Ureter (tissue), 1 donor: ENCODE results near the gene NAGA. TPM values are rescaled to one million over a fixed set of nuclear protein-coding genes. Genes with fewer than 3 reads are reported as not detected.

ENCODE experiments used
- DNase-seq: peaks from one replicate; pipeline ENCODE4 v3.0.0-alpha.2; 2020; ENCODE audit warnings: low spot score
- total RNA-seq: library from RNA; stranded (reverse); gene quantifications from one replicate; pipeline ENCODE4 v1.2.4, GENCODE V29; 2023
- donor health status: DM: yes; HTN: yes; CAD: no.

The NAGA gene
- total RNA-seq, 1 donor from 2014 or later = 33.4 TPM

DNA sequence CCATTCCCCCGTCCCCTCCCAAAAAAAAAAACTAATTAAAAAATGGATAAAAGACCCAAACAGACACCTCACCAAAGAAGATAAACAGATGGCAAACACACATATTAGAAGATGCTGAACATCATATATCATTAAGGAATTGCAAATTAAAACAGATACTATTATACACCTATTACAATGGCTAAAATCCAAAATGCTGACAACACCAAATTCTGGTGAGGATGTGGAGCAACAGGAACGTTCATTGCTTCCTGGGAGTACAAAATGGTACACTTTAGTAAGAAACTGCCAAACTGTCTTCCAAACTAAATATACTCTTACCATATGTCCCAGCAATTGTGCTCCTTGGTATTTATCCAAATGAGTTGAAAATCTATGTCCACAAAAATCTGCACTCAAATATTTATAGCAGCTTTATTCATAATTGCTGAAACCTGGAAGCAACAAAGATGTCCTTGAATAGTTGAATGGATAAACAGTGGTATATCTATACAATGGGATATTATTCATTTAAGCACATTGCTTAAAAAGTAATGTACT lies 19.9 kb downstream of the NAGA start:
- DNase-seq = no peak

DNA sequence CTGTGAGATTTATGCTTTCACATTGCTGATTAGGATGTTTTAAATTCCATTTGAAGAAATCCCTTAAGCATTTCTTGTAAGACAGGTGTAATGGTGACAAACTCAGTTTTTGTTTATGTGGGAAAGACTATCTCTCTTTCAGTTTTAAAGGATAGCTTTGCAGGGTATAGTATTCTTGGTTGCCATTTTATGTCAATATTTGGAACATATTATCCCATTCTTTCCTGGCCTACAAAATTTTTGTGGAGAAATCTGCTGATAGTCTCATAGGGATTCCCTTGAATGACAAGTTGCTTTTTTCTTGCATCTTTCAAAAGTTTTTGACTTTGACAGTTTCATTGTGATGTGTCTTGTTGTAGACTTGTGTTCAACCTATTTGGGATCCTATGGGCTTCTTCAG lies 28.8 kb downstream of the NAGA start:
- DNase-seq = no peak

DNA sequence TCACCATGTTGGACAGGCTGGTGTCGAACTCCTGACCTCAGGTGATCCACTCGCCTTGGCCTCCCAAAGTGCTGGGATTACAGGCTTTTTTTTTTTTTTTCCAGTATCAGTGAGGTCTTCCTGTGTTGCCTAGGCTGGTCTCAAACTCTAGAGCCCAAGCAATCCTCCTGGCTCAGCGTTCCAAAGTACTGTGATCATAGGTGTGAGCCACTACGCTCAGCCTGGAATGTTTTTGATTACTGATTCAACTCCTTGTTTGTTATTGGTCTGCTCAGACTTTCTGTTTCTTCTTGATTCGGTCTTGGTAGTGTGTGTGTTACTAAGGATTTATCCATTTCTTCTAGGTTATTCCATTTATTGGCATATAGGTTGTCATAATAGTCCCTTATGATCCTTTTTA lies 31.3 kb downstream of the NAGA start:
- no peak for DNase-seq

DNA sequence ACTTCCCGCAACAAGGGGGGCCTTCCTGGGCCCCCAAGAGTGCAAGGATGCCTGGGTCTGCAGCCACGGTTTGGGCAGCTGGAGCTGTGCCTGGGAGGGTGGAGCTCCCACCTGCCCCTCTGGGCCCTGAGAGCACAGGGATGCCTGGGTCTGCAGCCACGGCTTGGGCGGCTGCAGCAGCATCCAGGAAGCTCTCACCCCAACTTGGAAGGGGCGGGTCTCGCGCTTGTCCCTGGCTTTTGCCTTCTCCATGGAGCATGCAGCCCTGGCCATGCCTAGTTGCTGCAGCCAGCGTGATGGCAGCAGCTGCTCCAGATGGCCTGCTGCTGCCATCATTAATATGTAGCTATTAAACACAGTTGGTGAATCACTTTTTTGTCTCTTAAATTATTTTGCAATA lies 35.4 kb downstream of the NAGA start:
- DNase-seq = no peak

DNA sequence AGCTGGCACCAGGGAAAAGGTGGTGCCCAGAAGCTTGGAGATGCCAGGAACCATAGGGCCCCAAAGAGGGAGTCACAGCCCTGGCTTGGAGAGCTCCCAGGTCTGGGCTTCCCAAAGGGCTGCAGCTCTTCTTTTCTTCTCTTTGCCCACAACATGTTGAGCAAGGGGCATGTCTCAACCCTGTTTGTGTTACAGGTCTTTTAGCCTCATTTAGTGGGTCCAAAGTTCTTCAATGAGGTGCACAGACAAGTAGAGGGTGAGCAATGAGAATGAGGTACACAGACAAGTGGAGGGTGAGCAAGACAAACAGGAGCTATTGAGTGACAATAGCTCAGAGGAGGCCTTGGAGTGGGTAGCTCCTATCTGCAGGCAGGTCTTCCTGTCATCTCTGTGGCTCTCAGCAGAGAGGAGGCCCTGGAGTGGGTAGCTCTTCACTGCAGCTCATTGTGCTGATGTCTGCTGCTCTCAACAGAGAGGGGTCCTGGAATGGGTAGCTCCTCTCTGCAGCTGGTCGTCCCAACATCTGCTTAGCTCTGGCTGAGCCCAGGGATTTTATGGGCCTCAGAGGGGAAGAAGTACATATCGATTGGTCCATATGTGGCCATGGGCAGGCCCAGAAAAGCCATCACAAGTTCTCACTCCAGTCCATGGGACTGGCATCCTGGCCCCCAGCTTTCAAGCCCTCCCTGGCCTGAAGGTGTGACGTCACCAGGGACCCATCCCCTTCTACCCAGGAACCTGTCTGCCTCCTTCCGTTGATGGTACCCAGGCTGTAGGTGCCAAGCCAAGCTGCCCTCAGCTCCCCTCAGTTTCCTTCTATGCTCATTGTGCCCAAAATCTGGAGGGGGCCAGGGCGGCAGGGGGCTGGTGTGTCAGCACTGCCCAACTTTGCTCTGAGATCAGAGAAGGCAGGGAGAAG lies 37.1 kb downstream of the NAGA start:
- DNase-seq = no peak

DNA sequence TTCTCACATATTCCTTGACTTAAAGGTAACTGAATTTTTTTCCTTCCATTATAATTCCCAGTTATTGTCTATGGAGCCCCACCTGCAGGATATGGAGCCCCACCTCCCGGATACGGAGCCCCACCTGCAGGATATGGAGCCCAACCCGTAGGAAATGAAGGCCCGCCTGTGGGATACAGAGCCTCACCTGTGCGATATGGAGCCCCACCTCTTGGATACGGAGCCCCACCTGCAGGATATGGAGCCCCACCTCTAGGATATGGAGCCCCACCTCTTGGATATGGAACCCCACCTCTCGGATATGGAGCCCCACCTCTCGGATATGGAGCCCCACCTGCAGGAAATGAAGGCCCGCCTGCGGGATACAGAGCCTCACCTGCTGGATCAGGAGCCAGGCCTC lies 43.9 kb downstream of the NAGA start:
- no peak for DNase-seq

DNA sequence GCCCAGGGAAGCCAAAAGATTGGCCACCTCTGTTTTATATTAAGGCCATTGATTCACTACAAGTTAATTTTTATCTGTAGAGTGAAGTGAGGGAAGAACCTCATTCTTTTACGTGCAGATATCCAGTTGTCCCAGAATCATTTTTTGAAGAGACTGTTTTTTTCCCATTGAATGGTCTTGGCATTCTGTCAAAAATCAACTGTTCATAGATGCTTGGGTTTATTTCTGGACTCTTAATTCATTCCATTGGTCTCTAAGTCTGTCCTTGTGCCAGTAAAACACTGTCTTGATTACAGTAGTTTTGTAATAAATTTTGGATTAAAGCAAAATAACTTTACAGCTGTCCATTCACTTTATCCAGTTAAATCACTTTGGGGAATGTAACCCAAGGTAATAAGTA lies 45.2 kb downstream of the NAGA start:
- no peak for DNase-seq

DNA sequence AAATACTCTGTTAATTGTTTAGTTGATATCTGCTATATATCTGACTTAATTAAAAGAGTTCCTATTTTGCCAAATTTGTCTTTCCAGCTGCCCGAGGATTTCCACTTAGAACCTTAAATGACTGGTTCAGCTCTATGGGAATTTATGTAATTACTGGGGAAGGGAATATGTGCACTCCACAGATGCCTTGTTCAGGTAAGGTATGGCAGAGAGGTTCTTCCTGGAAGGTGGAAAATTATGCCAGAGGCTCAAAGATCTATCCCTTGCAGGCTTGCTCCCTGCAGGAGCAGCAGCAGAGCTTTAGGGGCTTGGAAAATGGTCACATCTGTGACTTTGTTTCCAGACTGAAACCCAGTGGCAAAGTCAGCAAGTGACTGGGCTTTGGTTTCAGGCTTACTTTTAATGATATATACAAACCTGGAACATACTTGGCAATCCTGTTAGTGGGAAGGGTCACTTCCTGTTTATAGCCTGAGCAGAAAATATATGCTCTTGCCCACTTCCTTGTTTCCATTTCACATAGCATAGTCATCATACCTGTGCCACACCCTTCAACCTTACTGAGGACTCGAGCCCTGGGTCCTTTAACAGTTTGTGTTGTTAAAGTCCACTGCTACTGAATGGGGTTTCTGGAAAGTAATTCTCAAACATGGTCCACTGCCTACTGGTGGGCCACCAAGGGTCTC lies 48.3 kb downstream of the NAGA start:
- DNase-seq = no peak

DNA sequence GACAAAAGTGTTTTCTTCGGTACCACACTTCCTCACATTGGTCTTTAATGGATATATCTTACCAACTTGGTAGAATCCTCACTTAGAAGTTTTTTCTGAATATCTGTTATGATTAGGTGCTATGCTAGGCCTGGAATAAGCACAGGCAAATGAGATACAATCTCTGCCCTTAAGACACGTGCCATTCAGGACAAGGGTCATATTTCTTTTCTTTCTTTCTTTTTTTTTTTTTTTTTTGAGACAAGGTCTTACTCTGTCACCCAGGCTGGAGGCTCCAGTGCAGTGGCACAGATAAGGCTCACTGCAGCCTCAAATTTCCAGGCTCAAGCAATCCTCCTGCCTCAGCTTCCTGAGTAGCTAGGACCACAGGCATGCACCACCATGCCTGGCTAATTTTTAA lies 49.0 kb downstream of the NAGA start:
- DNase-seq = no peak

DNA sequence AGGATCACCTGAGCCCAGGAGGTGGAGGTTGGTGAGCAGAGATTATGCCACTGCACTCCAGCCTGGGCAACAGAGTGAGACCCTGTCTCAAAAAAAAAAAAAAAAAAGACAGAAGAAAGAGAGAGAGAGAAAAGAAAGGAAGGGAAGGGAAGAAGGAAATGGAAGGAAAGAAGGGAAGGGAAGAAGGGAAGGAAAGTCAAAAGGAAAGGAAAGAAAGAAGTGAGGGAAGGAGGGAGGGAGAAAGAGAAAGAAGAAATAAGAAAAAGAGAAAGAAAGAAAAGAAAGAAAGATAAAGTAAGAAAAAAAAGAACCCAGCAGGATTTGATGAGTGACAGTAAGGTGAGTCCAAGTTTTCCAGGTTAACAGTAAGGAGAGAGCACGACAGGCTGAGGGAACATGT lies 52.4 kb downstream of the NAGA start:
- DNase-seq = no peak

DNA sequence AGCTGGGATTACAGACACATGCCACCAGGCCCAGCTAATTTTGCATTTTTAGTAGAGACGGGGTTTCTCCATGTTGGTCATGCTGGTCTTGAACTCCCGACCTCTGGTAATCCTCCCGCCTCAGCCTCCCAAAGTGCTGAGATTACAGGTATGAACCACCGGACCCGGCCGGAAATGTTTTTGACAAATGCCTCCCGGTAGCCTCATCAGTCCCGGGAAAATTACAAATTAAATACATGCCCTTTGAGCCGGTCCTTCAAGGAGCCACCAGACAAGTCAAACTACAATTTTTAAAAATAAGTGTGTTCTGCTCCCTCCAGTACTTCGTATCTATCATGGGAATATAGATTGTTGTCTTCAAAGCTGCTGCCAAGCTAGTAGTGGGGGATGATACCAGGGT lies 54.5 kb downstream of the NAGA start:
- no peak for DNase-seq

DNA sequence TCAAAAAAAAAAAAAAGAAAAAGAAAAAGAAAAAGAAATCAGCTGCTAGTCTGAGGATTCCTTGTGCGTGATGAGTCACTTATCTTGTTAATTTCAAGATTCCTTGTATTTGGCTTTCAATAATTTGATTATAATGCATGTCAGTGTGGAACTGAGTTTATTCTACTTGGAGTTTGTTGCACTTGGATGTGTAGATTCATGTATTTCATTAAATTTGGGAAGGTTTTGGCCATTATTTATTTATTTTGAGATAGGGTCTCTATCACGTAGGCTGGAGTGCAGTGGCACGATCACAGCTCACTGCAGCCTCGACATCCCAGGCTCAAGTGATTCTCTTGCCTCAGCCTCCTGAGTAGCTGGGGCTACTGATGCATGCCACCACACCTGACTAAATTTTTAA lies 57.2 kb downstream of the NAGA start:
- no peak for DNase-seq

DNA sequence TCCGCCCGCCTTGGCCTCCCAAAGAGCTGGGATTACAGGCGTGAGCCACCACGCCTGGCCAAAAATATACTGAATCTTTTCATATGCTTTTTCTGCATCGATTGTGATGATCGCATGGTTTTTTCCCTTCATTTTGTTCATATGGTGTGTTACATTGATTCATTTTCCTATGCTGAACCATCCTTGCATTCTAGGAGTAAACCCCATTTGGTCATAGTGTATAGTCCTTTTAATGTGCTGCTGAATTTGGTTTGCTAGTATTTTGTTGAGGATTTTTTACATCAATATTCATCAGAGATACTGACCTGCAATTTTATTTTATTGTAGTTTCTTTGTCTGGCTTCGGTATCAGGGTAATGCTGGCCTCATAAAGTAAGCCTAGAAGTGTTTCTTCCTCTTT lies 59.8 kb downstream of the NAGA start:
- no peak for DNase-seq

Other genes starting within 250 kb of the NAGA start
- 165 TPM for gene SREBF2, start 237.7 kb downstream of the NAGA start, total RNA-seq
- not detected for gene SHISA8, start 155.7 kb downstream of the NAGA start, total RNA-seq
- 0.36 TPM for gene TNFRSF13C, start 144.0 kb downstream of the NAGA start, total RNA-seq
- 1.2 TPM for gene CENPM, start 123.7 kb downstream of the NAGA start, total RNA-seq
- 0.99 TPM for gene SEPTIN3, start 101.4 kb downstream of the NAGA start, total RNA-seq
- 4.2 TPM for gene WBP2NL, start 72.0 kb downstream of the NAGA start, total RNA-seq
- gene PHETA2, start 3.4 kb upstream of the NAGA start, total RNA-seq = 7.8 TPM
- 86.4 TPM for gene SMDT1, start 8.9 kb upstream of the NAGA start, total RNA-seq
- gene NDUFA6, start 20.0 kb upstream of the NAGA start, total RNA-seq = 55.1 TPM
- gene CYP2D6, start 60.0 kb upstream of the NAGA start, total RNA-seq = 2.0 TPM
- gene TCF20, start 199.8 kb upstream of the NAGA start, total RNA-seq = 64.9 TPM